Measurements from ENCODE around the gene CRYL1.

CRYL1 gene

DNA sequence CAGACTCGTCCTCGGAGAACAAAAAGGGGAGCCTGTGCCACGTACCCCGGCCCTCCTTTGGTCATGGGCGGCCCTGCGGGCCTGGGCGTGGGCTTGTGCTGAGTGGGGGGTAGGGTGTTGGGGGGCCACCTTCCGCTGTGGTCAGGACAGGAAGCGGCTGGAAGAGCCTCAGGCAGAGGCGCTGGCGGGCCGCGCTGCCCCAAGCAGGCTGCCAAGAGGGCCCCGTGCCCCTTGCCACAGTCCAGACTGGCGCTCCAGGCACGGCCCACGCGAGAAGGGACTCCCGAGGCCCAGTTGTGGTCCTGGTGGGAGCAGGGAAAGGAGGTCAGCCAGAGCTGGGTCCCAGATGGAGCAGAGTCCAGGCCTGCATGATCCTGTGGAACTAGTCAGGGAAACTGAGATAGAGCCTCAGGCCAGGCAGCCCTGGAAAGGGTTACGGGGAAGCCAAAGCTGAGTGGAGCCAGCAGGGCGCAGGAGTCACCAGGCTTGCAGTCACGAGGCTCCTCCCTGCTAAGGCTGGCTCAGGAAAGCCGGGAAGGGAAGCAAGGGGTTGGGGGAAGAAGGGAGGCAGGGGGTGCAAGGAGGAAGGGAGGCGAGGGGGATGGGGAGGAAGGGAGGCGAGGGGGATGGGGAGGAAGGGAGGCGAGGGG, 135.0 kb downstream of the CRYL1 start:
- Histone ChIP-seq H3K36me3 (ENCODE audit: insufficient read depth, low read length) (no peaks in the 10 kb centered on the region), H2AFZ (ENCODE audit: low read depth, low read length) (no peak overlapping the region), H3K4me3 (ENCODE audit: low read length) (no peak overlapping the region), H3K9me3 (ENCODE audit: low read length) (no peaks in the 10 kb centered on the region), H3K4me1 (ENCODE audit: insufficient read depth, low read length) (no peaks in the 10 kb centered on the region), H3K27me3 (ENCODE audit: insufficient read depth, low read length) (no peaks in the 10 kb centered on the region)

- Histone ChIP-seq H3K4me3 (ENCODE audit: low read length) (no peak overlapping the region), H3K27me3 (ENCODE audit: insufficient read depth, low read length) (no peaks in the 10 kb centered on the region), H3K9me3 (ENCODE audit: low read length) (no peaks in the 10 kb centered on the region), H3K36me3 (ENCODE audit: insufficient read depth, low read length) (no peaks in the 10 kb centered on the region), H2AFZ (ENCODE audit: low read depth, low read length) (no peak overlapping the region), H3K4me1 (ENCODE audit: insufficient read depth, low read length) (no peaks in the 10 kb centered on the region)
Measured at GRCh38 chr13:20389696-20390525, 135.7 kb downstream of the CRYL1 start.

GRCh38 chr13:20388184-20388583, 137.5 kb downstream of the CRYL1 start:
- no peaks in the 10 kb centered on the region for H3K9me3 ChIP-seq (ENCODE audit: low read length)
- H3K36me3 ChIP-seq (ENCODE audit: insufficient read depth, low read length) = no peaks in the 10 kb centered on the region
- H2AFZ ChIP-seq (ENCODE audit: low read depth, low read length) = no peak overlapping the region
- H3K27me3 ChIP-seq (ENCODE audit: insufficient read depth, low read length) = no peaks in the 10 kb centered on the region
- no peak overlapping the region for H3K4me3 ChIP-seq (ENCODE audit: low read length)
- no peaks in the 10 kb centered on the region for H3K4me1 ChIP-seq (ENCODE audit: insufficient read depth, low read length)

GRCh38 chr13:20387441-20387971, 138.2 kb downstream of the CRYL1 start:
- Histone ChIP-seq H2AFZ (ENCODE audit: low read depth, low read length) (no peak overlapping the region), H3K4me1 (ENCODE audit: insufficient read depth, low read length) (no peaks in the 10 kb centered on the region), H3K4me3 (ENCODE audit: low read length) (no peak overlapping the region), H3K9me3 (ENCODE audit: low read length) (no peaks in the 10 kb centered on the region), H3K36me3 (ENCODE audit: insufficient read depth, low read length) (no peaks in the 10 kb centered on the region), H3K27me3 (ENCODE audit: insufficient read depth, low read length) (no peaks in the 10 kb centered on the region)

- Histone ChIP-seq H3K36me3 (ENCODE audit: insufficient read depth, low read length) (no peaks in the 10 kb centered on the region), H2AFZ (ENCODE audit: low read depth, low read length) (no peak overlapping the region), H3K27me3 (ENCODE audit: insufficient read depth, low read length) (no peaks in the 10 kb centered on the region), H3K4me3 (ENCODE audit: low read length) (no peak overlapping the region), H3K4me1 (ENCODE audit: insufficient read depth, low read length) (no peaks in the 10 kb centered on the region), H3K9me3 (ENCODE audit: low read length) (no peaks in the 10 kb centered on the region)
Measured at GRCh38 chr13:20387006-20387405, 138.7 kb downstream of the CRYL1 start.

DNA sequence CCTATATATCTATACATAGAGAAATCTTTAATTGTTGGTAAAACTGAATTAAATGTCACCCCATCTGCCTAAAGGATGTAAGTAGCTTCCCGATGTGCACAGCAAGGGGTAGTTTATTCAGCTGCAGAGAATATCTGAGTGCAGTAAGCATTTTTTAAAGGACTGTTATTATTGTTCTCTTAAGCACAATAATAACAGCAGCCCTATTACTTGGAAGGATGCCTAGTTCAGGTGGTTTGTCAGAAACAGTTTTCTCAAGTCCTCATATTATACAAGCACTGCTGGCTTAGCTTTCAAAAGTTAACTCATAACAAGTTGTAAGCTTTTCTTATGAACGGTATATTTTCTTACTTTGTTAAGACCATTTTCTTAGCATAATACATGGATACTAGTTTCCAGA, 142.6 kb downstream of the CRYL1 start:
- Histone ChIP-seq H2AFZ (ENCODE audit: low read depth, low read length) (no peak overlapping the region), H3K4me3 (ENCODE audit: low read length) (no peak overlapping the region), H3K9me3 (ENCODE audit: low read length) (no peaks in the 10 kb centered on the region), H3K36me3 (ENCODE audit: insufficient read depth, low read length) (no peaks in the 10 kb centered on the region), H3K4me1 (ENCODE audit: insufficient read depth, low read length) (no peaks in the 10 kb centered on the region), H3K27me3 (ENCODE audit: insufficient read depth, low read length) (no peaks in the 10 kb centered on the region)

- H2AFZ ChIP-seq (ENCODE audit: low read depth, low read length) = no peak overlapping the region
- H3K9me3 ChIP-seq (ENCODE audit: low read length) = no peaks in the 10 kb centered on the region
- no peaks in the 10 kb centered on the region for H3K4me1 ChIP-seq (ENCODE audit: insufficient read depth, low read length)
- H3K27me3 ChIP-seq (ENCODE audit: insufficient read depth, low read length) = no peaks in the 10 kb centered on the region
- H3K36me3 ChIP-seq (ENCODE audit: insufficient read depth, low read length) = no peaks in the 10 kb centered on the region
- H3K4me3 ChIP-seq (ENCODE audit: low read length) = no peak overlapping the region
Measured at GRCh38 chr13:20381401-20381800, 144.3 kb downstream of the CRYL1 start.

DNA sequence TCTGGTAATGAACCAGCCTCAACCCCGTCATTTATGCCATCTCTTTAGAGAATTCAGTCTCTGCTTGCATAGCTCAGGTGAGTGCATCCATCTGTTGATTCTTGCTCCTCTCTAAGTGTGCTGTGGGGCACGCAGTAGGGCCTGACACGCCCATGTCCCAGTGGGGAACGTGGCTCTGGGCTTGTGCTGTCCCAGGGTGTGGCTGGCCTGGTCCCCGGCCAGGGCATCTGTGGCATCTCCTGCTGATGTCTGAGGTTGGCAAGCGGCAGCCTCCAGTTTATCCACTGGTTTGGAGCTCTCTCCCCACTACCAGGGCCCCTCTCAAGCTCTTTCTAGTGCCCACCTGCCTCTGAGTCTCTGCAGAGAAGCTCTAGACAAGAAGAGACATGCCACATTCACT, 146.9 kb downstream of the CRYL1 start:
- Histone ChIP-seq H2AFZ (ENCODE audit: low read depth, low read length) (no peak overlapping the region), H3K4me3 (ENCODE audit: low read length) (no peak overlapping the region), H3K9me3 (ENCODE audit: low read length) (no peaks in the 10 kb centered on the region), H3K27me3 (ENCODE audit: insufficient read depth, low read length) (no peaks in the 10 kb centered on the region), H3K4me1 (ENCODE audit: insufficient read depth, low read length) (no peaks in the 10 kb centered on the region), H3K36me3 (ENCODE audit: insufficient read depth, low read length) (no peaks in the 10 kb centered on the region)

DNA sequence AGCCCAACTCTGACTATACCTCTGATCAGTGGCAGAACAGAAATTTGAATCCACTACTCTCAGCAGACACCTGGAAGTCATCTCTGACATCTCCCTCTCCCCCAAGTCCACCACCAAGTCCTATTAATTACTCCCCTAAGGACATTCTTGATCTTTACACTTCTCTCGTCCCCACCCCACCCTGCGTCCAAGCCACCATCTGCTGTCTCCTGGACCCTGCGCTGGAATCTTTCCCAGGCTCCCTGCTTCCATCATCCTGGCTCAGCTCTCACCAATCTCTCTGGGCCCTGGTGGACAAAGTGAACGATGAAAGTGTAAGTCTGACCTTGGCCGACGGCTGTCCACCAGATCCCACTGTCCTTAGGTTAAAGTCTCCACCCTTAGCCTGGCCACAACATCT, 147.9 kb downstream of the CRYL1 start:
- H3K9me3 ChIP-seq (ENCODE audit: low read length) = no peaks in the 10 kb centered on the region
- no peaks in the 10 kb centered on the region for H3K27me3 ChIP-seq (ENCODE audit: insufficient read depth, low read length)
- no peaks in the 10 kb centered on the region for H3K4me1 ChIP-seq (ENCODE audit: insufficient read depth, low read length)
- H2AFZ ChIP-seq (ENCODE audit: low read depth, low read length) = no peak overlapping the region
- no peak overlapping the region for H3K4me3 ChIP-seq (ENCODE audit: low read length)
- no peaks in the 10 kb centered on the region for H3K36me3 ChIP-seq (ENCODE audit: insufficient read depth, low read length)

- no peaks in the 10 kb centered on the region for H3K4me1 ChIP-seq (ENCODE audit: insufficient read depth, low read length)
- no peak overlapping the region for H3K4me3 ChIP-seq (ENCODE audit: low read length)
- no peak overlapping the region for H2AFZ ChIP-seq (ENCODE audit: low read depth, low read length)
- H3K27me3 ChIP-seq (ENCODE audit: insufficient read depth, low read length) = no peaks in the 10 kb centered on the region
- no peaks in the 10 kb centered on the region for H3K36me3 ChIP-seq (ENCODE audit: insufficient read depth, low read length)
- no peaks in the 10 kb centered on the region for H3K9me3 ChIP-seq (ENCODE audit: low read length)
Measured at GRCh38 chr13:20375871-20376270, 149.8 kb downstream of the CRYL1 start.

DNA sequence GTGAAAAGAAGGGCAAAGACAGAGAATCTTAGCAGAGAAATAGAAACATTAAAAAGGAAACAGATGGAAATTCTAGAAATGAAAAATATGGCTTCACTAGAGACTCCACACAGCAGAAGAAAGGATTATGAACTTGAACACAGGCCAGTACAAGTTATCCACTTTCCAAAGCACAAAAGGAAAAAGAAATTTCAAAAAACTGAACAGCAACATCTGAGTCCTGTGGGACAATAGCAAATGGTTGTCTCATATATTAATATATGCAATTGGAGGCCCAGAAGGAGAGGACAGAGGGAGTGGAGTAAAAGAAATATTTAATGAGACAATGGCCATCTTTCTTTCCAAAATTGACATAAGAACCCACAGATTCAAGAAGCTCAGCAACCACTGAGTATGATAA, 151.8 kb downstream of the CRYL1 start:
- H3K4me1 ChIP-seq (ENCODE audit: insufficient read depth, low read length) = no peaks in the 10 kb centered on the region
- no peak overlapping the region for H2AFZ ChIP-seq (ENCODE audit: low read depth, low read length)
- H3K27me3 ChIP-seq (ENCODE audit: insufficient read depth, low read length) = no peaks in the 10 kb centered on the region
- H3K9me3 ChIP-seq (ENCODE audit: low read length) = no peaks in the 10 kb centered on the region
- H3K36me3 ChIP-seq (ENCODE audit: insufficient read depth, low read length) = no peaks in the 10 kb centered on the region
- H3K4me3 ChIP-seq (ENCODE audit: low read length) = no peak overlapping the region

DNA sequence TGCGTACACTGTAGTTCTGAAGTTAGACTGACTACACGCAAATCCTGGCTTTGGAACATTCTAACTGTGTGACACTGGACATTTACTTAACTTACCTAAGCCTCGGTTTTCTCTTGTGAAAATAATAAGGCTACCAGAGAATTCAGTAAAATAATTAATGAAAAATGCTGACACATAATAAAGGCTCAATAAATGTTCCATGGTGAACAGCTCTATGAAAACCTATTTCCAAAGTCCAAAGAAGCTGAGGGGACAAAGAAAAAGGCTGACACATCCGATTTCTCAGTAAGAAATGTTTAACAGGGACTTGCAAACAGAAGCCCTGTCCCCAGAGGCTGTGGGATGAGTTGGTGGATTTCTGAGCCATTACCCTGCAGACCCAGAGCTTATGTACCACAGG, 153.8 kb downstream of the CRYL1 start:
- H3K36me3 ChIP-seq (ENCODE audit: insufficient read depth, low read length) = no peaks in the 10 kb centered on the region
- H3K4me3 ChIP-seq (ENCODE audit: low read length) = no peak overlapping the region

GRCh38 chr13:20370815-20371421, 154.7 kb downstream of the CRYL1 start:
- Histone ChIP-seq H3K4me3 (ENCODE audit: low read length) (no peak overlapping the region), H3K4me1 (ENCODE audit: insufficient read depth, low read length) (no peaks in the 10 kb centered on the region), H2AFZ (ENCODE audit: low read depth, low read length) (no peak overlapping the region), H3K9me3 (ENCODE audit: low read length) (no peaks in the 10 kb centered on the region), H3K27me3 (ENCODE audit: insufficient read depth, low read length) (no peaks in the 10 kb centered on the region), H3K36me3 (ENCODE audit: insufficient read depth, low read length) (no peaks in the 10 kb centered on the region)

More for the DNA sequence above, 153.8 kb downstream of the CRYL1 start:
- Histone ChIP-seq H3K4me1 (ENCODE audit: insufficient read depth, low read length) (no peaks in the 10 kb centered on the region), H3K9me3 (ENCODE audit: low read length) (no peaks in the 10 kb centered on the region), H2AFZ (ENCODE audit: low read depth, low read length) (no peak overlapping the region), H3K27me3 (ENCODE audit: insufficient read depth, low read length) (no peaks in the 10 kb centered on the region)

Data from neuron (in vitro differentiated cells).